Stimulated activated CD4-positive, alpha-beta T cell treated with anti-CD3 and anti-CD28 coated beads, Interleukin-1b, Interleukin-23, amount 100 ng/mL, for 48 hours (primary cell): ENCODE results near the gene CPZ.

ENCODE experiments used
- DNase-seq: peaks from one replicate; pipeline ENCODE4 v3.0.0-alpha.2; 2020

CPZ gene

DNA sequence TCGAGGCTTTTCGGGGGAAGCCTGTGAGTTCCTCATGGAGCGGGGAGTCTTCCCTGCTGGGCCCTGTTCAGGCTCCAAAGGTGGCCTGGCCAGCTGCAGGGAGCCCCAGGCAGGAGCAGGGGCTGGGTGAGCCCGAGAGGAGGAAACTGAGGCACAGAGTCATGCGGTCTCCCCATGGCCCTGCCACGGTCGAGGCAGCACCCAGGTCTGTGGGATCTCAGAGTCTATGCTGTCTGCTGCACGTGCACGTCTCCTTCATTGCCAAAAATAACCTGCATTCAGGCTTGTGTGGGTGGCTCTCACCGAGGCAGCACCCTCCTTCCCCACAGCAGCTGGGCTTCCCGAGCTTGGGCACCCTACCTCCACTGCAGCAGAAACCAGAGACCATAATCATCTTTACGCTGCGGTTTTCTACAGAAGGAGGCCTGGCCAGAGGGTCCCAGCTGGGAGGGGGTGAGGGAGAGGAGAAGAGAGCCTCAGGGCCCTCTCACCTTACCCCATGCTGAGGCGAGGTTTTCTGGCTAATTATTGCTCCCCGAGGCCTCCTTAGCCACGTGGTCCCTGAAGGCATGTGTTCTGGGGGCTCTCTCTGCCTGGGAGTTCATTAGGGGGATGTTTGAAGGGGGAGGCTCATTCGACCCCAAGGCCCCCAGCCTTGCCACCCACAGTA lies 64.3 kb downstream of the CPZ start:
- no peak for DNase-seq

DNA sequence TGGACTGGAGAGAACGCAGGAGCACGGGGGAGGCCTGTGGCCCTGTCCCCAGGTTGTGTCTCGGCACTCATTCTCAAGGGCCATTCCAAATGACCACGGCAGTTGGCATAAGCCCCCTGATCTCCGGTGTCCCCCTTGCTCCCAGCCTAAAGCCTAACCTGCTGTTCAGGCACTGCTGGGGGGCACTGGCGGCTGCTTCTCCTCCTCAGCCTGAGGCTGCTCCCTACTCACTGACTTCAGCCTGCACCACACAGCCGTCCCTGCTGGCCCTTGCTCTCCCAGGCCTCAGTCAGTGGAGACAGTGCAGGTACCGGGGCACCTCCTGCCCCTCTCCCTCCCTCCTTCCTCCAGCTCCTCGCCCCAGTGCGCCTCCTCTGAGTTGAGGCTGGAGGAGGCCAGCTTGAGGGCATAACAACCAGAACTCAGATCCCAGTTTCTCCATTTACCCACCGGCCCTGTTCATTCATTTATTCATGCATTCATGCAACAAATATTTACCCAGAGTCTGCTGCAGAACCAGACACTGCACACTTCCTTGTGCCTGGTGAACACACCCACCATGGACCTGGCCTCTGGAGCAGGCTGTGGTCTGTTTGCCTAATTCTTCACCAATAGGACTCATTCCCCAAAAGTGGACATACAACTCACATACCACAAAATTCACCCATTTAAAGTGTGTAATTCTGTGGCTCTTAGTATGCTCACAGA lies 65.0 kb downstream of the CPZ start:
- no peak for DNase-seq

DNA sequence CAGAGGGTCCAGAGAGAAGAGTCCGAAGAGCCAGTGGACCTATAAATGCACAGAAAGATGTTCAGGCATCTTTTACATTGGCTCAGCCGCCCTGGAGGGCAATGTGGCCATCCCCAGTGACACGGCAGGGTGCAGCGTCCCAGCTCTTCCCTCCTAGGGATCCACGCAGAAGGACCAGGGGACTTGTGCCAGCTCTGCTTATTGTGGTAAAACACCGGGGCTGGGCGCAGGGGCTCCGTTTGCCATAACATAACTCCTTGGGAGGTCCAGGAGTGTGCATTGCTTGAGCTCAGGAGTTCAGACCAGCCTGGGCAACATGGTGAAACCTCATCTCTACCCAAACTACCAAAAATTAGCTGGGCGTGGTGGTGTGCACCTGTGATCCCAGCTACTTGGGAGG lies 70.2 kb downstream of the CPZ start:
- no peak for DNase-seq

DNA sequence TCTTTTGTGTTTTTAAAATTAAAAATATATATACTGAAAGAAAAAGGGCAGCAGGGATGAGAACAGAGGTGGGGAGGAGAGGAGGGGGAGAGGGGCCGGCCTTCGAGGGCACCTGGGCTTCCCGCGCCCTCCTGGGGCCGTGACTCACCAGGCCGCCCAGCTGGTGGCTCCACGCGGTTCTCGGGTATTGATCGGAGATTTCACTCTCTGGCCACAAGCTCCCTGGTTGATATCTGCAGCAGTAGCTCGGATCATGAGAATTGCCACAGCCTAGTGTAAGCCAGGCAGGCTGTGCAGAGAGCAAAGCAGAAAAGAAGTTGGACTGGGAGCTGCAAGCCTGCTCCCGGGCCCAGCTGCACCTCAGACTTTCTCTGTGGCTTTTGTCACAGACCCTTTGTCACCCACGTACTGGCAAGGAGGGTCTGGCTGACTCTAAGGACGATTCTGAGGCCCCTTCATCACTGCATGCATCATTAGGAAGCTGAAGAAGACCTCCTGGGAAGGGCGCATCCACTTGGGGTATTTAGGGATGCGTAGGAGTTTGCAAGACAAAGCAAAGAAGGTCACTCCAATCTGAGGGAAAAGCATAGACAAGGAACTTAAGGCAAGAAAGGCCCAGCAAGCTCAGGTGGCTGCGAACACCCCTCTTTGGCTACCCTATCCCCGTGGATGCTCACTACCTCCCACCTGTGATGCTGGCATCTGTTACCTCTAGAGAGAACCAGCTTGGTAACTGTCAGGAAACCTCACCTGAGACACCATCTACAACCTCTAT lies 71.7 kb downstream of the CPZ start:
- DNase-seq = no peak

DNA sequence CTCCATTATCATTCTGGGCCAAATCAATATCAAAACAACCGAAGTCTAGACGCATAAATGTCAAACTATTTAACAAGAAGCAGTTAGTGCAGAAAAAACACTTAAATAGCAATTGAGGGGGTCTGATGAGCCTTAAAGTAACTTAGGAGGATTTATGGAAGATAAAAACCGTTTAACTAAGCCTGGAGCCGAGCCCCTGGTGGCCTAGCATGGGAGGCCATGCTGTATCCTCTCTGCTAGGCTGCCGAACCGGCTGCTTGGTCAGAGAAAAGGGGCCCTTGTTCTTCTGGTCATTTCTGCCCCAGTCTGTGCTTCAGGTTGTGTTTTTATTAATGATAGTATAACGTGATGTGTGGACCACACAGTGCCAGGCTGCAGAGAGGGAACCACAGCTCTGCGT lies 72.4 kb downstream of the CPZ start:
- no peak for DNase-seq

DNA sequence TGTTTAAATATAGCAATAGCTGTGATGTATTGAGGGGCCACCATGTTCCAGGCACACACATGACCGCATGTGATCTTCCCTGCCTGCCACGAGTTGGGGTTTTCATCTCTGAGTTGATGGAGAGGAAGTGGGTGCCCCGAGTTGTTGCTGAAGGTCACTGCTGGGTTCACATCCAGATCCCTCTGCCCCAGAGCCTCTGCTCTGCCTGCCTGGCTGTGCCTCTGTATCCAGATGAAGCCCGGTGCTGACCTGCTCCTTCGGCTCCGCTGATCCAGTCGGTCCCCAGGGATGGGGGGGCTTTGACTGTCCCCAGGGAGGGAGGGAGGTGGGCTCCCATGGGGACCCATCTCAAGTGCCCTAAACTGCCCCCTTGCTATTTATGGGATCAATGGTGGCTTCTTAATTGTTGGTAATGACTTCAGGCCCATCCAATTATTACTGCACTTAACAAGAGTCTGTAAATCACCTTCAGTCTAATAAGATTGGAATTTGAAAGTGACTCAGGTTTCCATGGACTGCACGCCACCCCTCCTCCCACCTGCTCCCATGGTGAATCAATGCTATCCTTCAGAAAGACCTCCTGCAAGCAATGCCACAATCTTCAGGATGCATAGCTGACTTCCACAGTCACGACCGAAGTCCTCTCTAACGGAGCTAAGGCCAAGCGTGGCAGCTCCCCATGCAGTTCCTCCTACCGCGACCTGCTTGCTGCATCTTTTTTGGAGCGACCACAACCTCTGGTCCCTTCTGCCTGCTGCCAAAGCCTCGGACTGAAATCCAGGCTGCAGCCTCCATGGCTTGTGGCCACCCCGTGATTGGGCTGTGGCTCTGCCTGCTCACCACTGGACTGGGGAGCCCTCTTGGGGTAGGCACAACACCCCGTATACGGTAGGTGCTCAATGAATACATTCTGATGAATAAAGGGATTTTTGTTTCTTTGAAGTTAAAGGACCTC lies 73.1 kb downstream of the CPZ start:
- no peak for DNase-seq

DNA sequence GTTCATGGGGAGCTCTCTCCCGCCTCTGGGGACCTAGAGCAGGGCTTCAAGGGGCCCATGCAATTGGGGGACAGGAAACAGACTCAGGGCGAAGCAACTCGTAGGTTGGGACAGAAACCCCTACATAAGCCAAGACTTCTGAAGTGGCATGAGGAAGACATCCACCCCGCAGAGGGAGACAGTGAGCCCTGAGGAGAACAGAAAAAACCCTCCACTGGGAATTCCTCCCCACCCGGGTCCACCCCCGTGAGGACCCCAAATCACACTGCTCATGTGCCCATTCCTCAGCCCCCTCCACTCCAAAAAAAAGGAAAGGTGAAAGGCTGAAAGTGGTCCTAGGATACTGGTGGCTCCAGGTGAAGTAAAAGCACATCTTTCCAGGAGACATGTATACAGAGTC lies 74.0 kb downstream of the CPZ start:
- DNase-seq = no peak
